Lung (tissue), 12 donors: ENCODE data around the gene ZFR2. TPM values are rescaled to one million over a fixed set of nuclear protein-coding genes. Genes with fewer than 3 reads are reported as not detected.

Source experiments
- ATAC-seq: fragments of 200-7000 bp; cut with Tn5 transposase; one replicate; pipeline ENCODE4 v1.9.1; 2020; ENCODE audit warnings: moderate number of reproducible peaks; ENCODE audit not compliant: insufficient read depth, low FRiP score
- DNase-seq, 3 donors: peaks; one replicate each; pipeline ENCODE4 v3.0.0-alpha.2; 2013 to 2017
- H3K27ac ChIP-seq, 2 donors: one replicate each; pipeline ENCODE4 v1.5.1; 2013; ENCODE audit warnings: mild to moderate bottlenecking in 2 of 2, moderate library complexity in 2 of 2, control low read depth in 1 of 2, inconsistent platforms in 1 of 2, low read depth in 1 of 2, low read length in 1 of 2
- H3K27me3 ChIP-seq, 3 donors: one replicate each; pipeline ENCODE4 v1.5.1; 2013; ENCODE audit warnings: low read length in 2 of 3; ENCODE audit not compliant: control insufficient read depth in 3 of 3, insufficient read depth in 3 of 3
- H3K36me3 ChIP-seq, 4 donors: one replicate each; pipeline ENCODE4 v1.5.1; 2013; ENCODE audit warnings: low read length in 4 of 4, mild to moderate bottlenecking in 1 of 4, moderate library complexity in 1 of 4; ENCODE audit not compliant: control insufficient read depth in 4 of 4, insufficient read depth in 4 of 4
- H3K4me1 ChIP-seq, 5 donors: one replicate each; pipeline ENCODE4 v1.5.1; 2013; ENCODE audit warnings: low read length in 5 of 5, mild to moderate bottlenecking in 2 of 5, moderate library complexity in 1 of 5; ENCODE audit not compliant: control insufficient read depth in 5 of 5, insufficient read depth in 5 of 5
- H3K4me3 ChIP-seq: one replicate; pipeline ENCODE4 v1.5.1; 2013; ENCODE audit warnings: mild to moderate bottlenecking, control low read depth, moderate library complexity
- H3K9ac ChIP-seq, 2 donors: one replicate each; pipeline ENCODE4 v1.5.1; 2013; ENCODE audit warnings: low read length in 2 of 2, control low read depth in 1 of 2; ENCODE audit not compliant: insufficient read depth in 1 of 2
- H3K9me3 ChIP-seq, 4 donors: one replicate each; pipeline ENCODE4 v1.5.1; 2013; ENCODE audit warnings: low read length in 3 of 4, mild to moderate bottlenecking in 1 of 4, moderate library complexity in 1 of 4; ENCODE audit not compliant: control insufficient read depth in 4 of 4, insufficient read depth in 3 of 4
- CTCF ChIP-seq: IDR thresholded peaks from 2 replicates; pipeline ENCODE4 v1.5.1; 2012; ENCODE audit warnings: mild to moderate bottlenecking; ENCODE audit errors: control extremely low read depth, extremely low read depth
- WGBS, 2 donors: extraction: QIAGEN DNeasy Blood & Tissue Kit; methylation state at CpG; one replicate each; pipeline ENCODE4 v1.1.7; 2013; 5-methylcytosine and 5-hydroxymethylcytosine counted together
- polyA plus RNA-seq, 2 donors: library from polyadenylated mRNA; stranded (reverse); fragments of 200-250 nt; gene quantifications; one replicate each; pipeline ENCODE4 v1.2.1, GENCODE V29; 2013
- total RNA-seq, 2 donors: library from RNA; depleted of rRNA in 1 of 2; stranded (reverse); fragments of >200 nt in 1 of 2; gene quantifications; one replicate each; pipeline ENCODE4 v1.2.1, GENCODE V29; 2014 to 2021
- donor health status: control.
- donor health status: control.
- donor health status: Bipolar disorder and iron deficiency.
- donor health status: healthy.
- donor health status: DM: yes; HTN: yes; CAD: no.

The ZFR2 gene
- total and polyA plus RNA-seq, 4 donors, result 0.05 to 0.34 (median 0.19) TPM

- H3K4me3 ChIP-seq, result no peak overlapping the region
- 91 to 98% methylated on average over 3 of the region's 3 CpGs for WGBS, 2 donors
Observed at GRCh38 chr19:3793799-3794198, 75.0 kb downstream of the ZFR2 start.

GRCh38 chr19:3792114-3792513 is 76.7 kb downstream of the ZFR2 start:
- Histone ChIP-seq H3K9me3 (peaks cover 0 to 6% (median 2%) of the 10 kb centered on the region in 4 donors), H3K4me1 (no peaks in the 10 kb centered on the region), H3K27me3 (no peaks in the 10 kb centered on the region), H3K27ac (no peak overlapping the region), H3K4me3 (no peak overlapping the region), H3K36me3 (no peaks in the 10 kb centered on the region), H3K9ac (no peak overlapping the region)
- no peak for TF ChIP-seq CTCF
- DNase-seq, result no peak
- no peak for ATAC-seq
- 82 to 91% methylated on average over 3 of the region's 3 CpGs for WGBS, 2 donors

More at GRCh38 chr19:3793799-3794198, 75.0 kb downstream of the ZFR2 start:
- Histone ChIP-seq H3K27ac (no peak overlapping the region), H3K4me1 (no peaks in the 10 kb centered on the region), H3K36me3 (no peaks in the 10 kb centered on the region), H3K27me3 (no peaks in the 10 kb centered on the region), H3K9me3 (peaks cover 0 to 6% (median 2%) of the 10 kb centered on the region in 4 donors), H3K9ac (no peak overlapping the region)
- DNase-seq (no peak), ATAC-seq (no peak)
- TF ChIP-seq CTCF, result no peak

GRCh38 chr19:3790941-3791340 is 77.9 kb downstream of the ZFR2 start:
- WGBS, 2 donors, result 80 to 85% methylated on average over 7 of the region's 7 CpGs
- TF ChIP-seq CTCF, result no peak
- Histone ChIP-seq H3K4me1 (no peaks in the 10 kb centered on the region), H3K9me3 (peaks cover 0 to 2% (median under 1%) of the 10 kb centered on the region in 4 donors), H3K4me3 (no peak overlapping the region), H3K27me3 (peaks cover 0 to 3% (median 0%) of the 10 kb centered on the region in 3 donors), H3K27ac (no peak overlapping the region), H3K9ac (no peak overlapping the region), H3K36me3 (no peaks in the 10 kb centered on the region)
- no peak for ATAC-seq
- DNase-seq, result no peak

- no peak overlapping the region for H3K27ac ChIP-seq
- peaks cover 0 to 2% (median under 1%) of the 10 kb centered on the region in 4 donors for H3K9me3 ChIP-seq
- no peak for DNase-seq
- no peak for ATAC-seq
- peaks cover 0 to 3% (median 3%) of the 10 kb centered on the region in 3 donors for H3K27me3 ChIP-seq
- no peaks in the 10 kb centered on the region for H3K4me1 ChIP-seq
- no peaks in the 10 kb centered on the region for H3K36me3 ChIP-seq
- H3K9ac ChIP-seq, result no peak overlapping the region
- 79 to 83% methylated on average over 6 of the region's 6 CpGs for WGBS, 2 donors
- no peak for TF ChIP-seq CTCF
- no peak overlapping the region for H3K4me3 ChIP-seq
Observed at GRCh38 chr19:3790209-3790734, 78.6 kb downstream of the ZFR2 start.
